Measurements from ENCODE around the gene KAT2B.
"Not testable (repeated sequence)": the region's sequence is repeated elsewhere in the genome, so short reads cannot be mapped to it uniquely, and the experiment has no call there.

KAT2B gene

GRCh38 chr3:20039765-20040547, at the start of gene KAT2B:
TSS of gene KAT2B (plus strand) at chr3:20040446. CDS start at chr3:20040478, 32 bp downstream.
- no peak for DNase-seq (ENCODE audit: low read depth, low spot score)

- DNase-seq (ENCODE audit: low read depth, low spot score), result no peak
These were observed 45.5 kb upstream of the KAT2B start for GRCh38 chr3:19994796-19995195.

GRCh38 chr3:19997502-19997901, 42.7 kb upstream of the KAT2B start:
- DNase-seq (ENCODE audit: low read depth, low spot score), result no peak

- no peak for DNase-seq (ENCODE audit: low read depth, low spot score)
These were observed 38.3 kb upstream of the KAT2B start for GRCh38 chr3:20001932-20002331.

GRCh38 chr3:20007960-20008359, 32.3 kb upstream of the KAT2B start:
- no peak for DNase-seq (ENCODE audit: low read depth, low spot score)

GRCh38 chr3:20008646-20009045, 31.6 kb upstream of the KAT2B start:
- DNase-seq (ENCODE audit: low read depth, low spot score), result no peak

- DNase-seq (ENCODE audit: low read depth, low spot score), result no peak
These were observed 28.1 kb upstream of the KAT2B start, which contains the start of gene PP2D1 for GRCh38 chr3:20012164-20012563. TSS of gene PP2D1 (minus strand) at chr3:20012264. CDS start at chr3:20012072, 192 bp downstream.

- DNase-seq (ENCODE audit: low read depth, low spot score), result no peak
These were observed 26.9 kb upstream of the KAT2B start for GRCh38 chr3:20013396-20013795.

- no peak for DNase-seq (ENCODE audit: low read depth, low spot score)
These were observed 24.7 kb upstream of the KAT2B start for GRCh38 chr3:20015525-20015924.

GRCh38 chr3:20016076-20016475, 24.2 kb upstream of the KAT2B start:
- DNase-seq (ENCODE audit: low read depth, low spot score), result not testable (repeated sequence)

- DNase-seq (ENCODE audit: low read depth, low spot score), result no peak
These were observed 17.2 kb upstream of the KAT2B start for GRCh38 chr3:20022954-20023622.

GRCh38 chr3:20023623-20024405, 16.4 kb upstream of the KAT2B start:
- DNase-seq (ENCODE audit: low read depth, low spot score), result no peak

- DNase-seq (ENCODE audit: low read depth, low spot score), result no peak
These were observed 13.1 kb upstream of the KAT2B start for GRCh38 chr3:20027136-20027535.

GRCh38 chr3:20028905-20029331, 11.3 kb upstream of the KAT2B start:
- DNase-seq (ENCODE audit: low read depth, low spot score), result no peak

GRCh38 chr3:20031939-20032338, 8.3 kb upstream of the KAT2B start:
- not testable (repeated sequence) for DNase-seq (ENCODE audit: low read depth, low spot score)

- DNase-seq (ENCODE audit: low read depth, low spot score), result no peak
These were observed 5.2 kb upstream of the KAT2B start for GRCh38 chr3:20035019-20035418.

- DNase-seq (ENCODE audit: low read depth, low spot score), result no peak
These were observed 2.8 kb upstream of the KAT2B start for GRCh38 chr3:20037255-20037996.

- no peak for DNase-seq (ENCODE audit: low read depth, low spot score)
These were observed 1.4 kb upstream of the KAT2B start for GRCh38 chr3:20038699-20039465.

GRCh38 chr3:20039466-20039764, 831 bp upstream of the KAT2B start:
- DNase-seq (ENCODE audit: low read depth, low spot score), result no peak

- DNase-seq (ENCODE audit: low read depth, low spot score), result no peak
These were observed 426 bp downstream of the KAT2B start for GRCh38 chr3:20040548-20041196.
